Measurements from ENCODE around the gene FHIT. TPM values are rescaled to one million over a fixed set of nuclear protein-coding genes. Genes with fewer than 3 reads are reported as not detected.

The FHIT gene
- 109 and 115 TPM in 2 replicates for total RNA-seq (2013; cell fraction: nucleolus; rRNA removed)
- total RNA-seq (2014; rRNA removed) (5.7 and 6.8 TPM in 2 replicates), total RNA-seq (2014; rRNA removed; fragmentation: Illumina TruSeq; extraction: Trizol) (7.9 and 9.6 TPM in 2 replicates), total RNA-seq (2021) (10.3 and 11.0 TPM in 2 replicates), polyA plus RNA-seq (2011; rRNA removed) (8.6 and 8.7 TPM in 2 replicates), polyA plus RNA-seq (2014; fragmentation: Illumina TruSeq; extraction: Trizol) (9.1 and 10.4 TPM in 2 replicates), polyA plus RNA-seq (2014; fragmentation: Nextera tagmentation; extraction: Ambion mirVana) (1 to 10 TPM; 4.2 to 7.9 TPM), polyA plus RNA-seq (2014; rRNA removed) (4.8 and 10.3 TPM in 2 replicates), polyA plus RNA-seq (2016; fragmentation: Nextera tagmentation; extraction: Ambion mirVana) (10 to 100 TPM; 14.6 to 14.9 TPM), polyA minus RNA-seq (2011; rRNA and poly(A)+ RNA removed) (12.5 and 19.7 TPM in 2 replicates), Bru-seq, nascent RNA (percentile 62 among the genes with signal in this experiment), BruChase-seq, experiment 1, labeled RNA remaining after a 6-hour chase (percentile 74 among the genes with signal in this experiment), BruChase-seq, experiment 2, labeled RNA remaining after a 2-hour chase (percentile 76 among the genes with signal in this experiment)
- 5.9 TPM for polyA plus RNA-seq (2011; ENCODE audit: low read depth)
- polyA plus RNA-seq (2011; cell fraction: cytosol; rRNA removed), result 12.2 and 13.7 TPM in 2 replicates
- 15.3 and 21.1 TPM in 2 replicates for polyA plus RNA-seq (2011; cell fraction: nucleus; rRNA removed)
- 10.1 and 12.8 TPM in 2 replicates for polyA plus RNA-seq (2012)
- polyA minus RNA-seq (2011; cell fraction: cytosol; rRNA and poly(A)+ RNA removed), result 4.0 and 12.1 TPM in 2 replicates
- 53.4 and 85.3 TPM in 2 replicates for polyA minus RNA-seq (2011; cell fraction: nucleus; rRNA and poly(A)+ RNA removed)
- long read RNA-seq, experiment 1, partial matches to known transcripts, result 0 of 1 reads
- long read RNA-seq, experiment 1, other reads (novel, unspliced or antisense), result 1 of 1 reads
- long read RNA-seq, experiment 2, partial matches to known transcripts, result 8 of 28 reads
- long read RNA-seq, experiment 2, other reads (novel, unspliced or antisense), result 20 of 28 reads

DNA sequence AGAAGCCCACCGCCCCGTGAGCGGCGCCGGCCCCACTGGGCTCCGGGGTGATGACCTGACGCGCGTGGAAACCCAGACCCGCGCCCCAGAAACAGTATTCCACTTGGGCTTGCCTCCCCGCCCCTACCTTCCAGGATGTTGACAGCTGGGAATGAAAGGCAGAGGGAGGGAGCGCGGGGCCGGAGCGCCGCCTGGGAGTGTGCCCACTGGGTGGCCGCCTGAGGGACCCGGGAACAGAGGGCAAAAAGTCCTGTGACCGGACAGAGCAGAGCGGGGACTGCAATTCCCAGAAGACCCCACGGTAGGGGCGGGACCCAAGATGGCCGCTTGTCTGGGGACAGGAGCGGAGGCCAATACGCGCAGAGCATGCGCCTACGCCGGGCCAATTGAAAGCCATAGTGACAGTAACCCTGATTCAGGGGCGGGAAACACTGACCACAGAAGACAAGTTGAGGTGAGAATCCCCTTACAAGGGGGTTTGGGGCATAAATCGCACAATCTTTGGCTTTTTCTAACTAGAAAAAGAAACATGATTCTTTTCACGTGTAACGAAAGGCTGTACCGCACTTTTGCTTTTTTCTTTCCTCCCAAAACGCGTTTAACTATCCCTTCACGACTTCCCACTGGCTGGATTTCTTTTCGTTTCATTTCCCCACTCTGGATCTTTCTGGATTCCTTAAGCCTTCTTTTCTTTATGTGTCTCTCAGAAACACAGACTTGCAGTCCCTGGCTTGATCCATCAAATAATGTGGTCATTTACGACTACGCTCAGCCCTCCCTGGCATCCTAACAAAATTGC lies at the start of gene FHIT:
FHIT (minus strand) TSS at position 279 of the 799 bp plus-strand sequence.
- H4K20me1 ChIP-seq (ENCODE audit: control insufficient read depth, insufficient read depth), result no peaks in the 10 kb centered on the region
- CTCF ChIA-PET, result interaction anchor here (0.6 kb wide), 1 partner anchor 20 kb away, joined by 3 read pairs; no protein-coding TSS in a partner anchor
- RAD21 ChIA-PET (ENCODE audit: unreplicated experiment), result interaction anchor here (2.6 kb wide), 1 partner anchor 15 kb away, joined by 14 read pairs; no protein-coding TSS in a partner anchor
- no peaks in the 10 kb centered on the region for H3K27me3 ChIP-seq (replicated peaks in 1 of 2; ENCODE audit: control insufficient read depth in 2 of 2, insufficient read depth in 2 of 2, low read length in 1 of 2)
- intact Hi-C loops (cut with micrococcal nuclease; ENCODE audit: unreplicated experiment), result loop anchor here (1.0 to 10.0 kb wide), 3 partner anchors 107 to 597 kb away; no protein-coding TSS in a partner anchor
- H3K79me2 ChIP-seq (ENCODE audit: control insufficient read depth, insufficient read depth, low read length), result peaks cover 8% of the 10 kb centered on the region
- H2AFZ ChIP-seq (ENCODE audit: control insufficient read depth, low read depth, low read length), result peak within 1 kb of the TSS; percentile 95
- H3K4me2 ChIP-seq (ENCODE audit: control insufficient read depth, insufficient read depth), result peak within 1 kb of the TSS; percentile 96
- ATAC-seq, result peak; percentile 96
- H3K4me1 ChIP-seq (ENCODE audit: control insufficient read depth, insufficient read depth, low read length), result peaks cover 5% of the 10 kb centered on the region; the same call in 1 of the 2 replicates
- POLR2A ChIA-PET, result interaction anchor here (1.7 to 2.7 kb wide), 2 partner anchors 13 to 14 kb away, joined by 4 to 11 read pairs; no protein-coding TSS in a partner anchor
- no peaks in the 10 kb centered on the region for H3K9me3 ChIP-seq (replicated peaks; ENCODE audit: control insufficient read depth, insufficient read depth, low read length)
- 1% methylated on average over 41 of the region's 41 CpGs for WGBS (ENCODE audit: insufficient coverage, insufficient replicate concordance, low lambda C conversion rate, missing lambda C conversion rate)
- H3K9ac ChIP-seq (ENCODE audit: control insufficient read depth, insufficient read depth, low read length), result peak within 1 kb of the TSS; percentile 68
- no peaks in the 10 kb centered on the region for H3K36me3 ChIP-seq (ENCODE audit: control insufficient read depth in 2 of 2, insufficient read depth in 2 of 2, low read length in 1 of 2)
- SMC1A ChIA-PET (ENCODE audit: uncharacterized antibody, unreplicated experiment), result interaction anchor here (0.7 to 5.1 kb wide), 3 partner anchors 14 to 128 kb away, joined by 3 to 43 read pairs (median 5); no protein-coding TSS in a partner anchor
- TSS peak; percentile 92 for BruUV-seq (replicated peaks)
- H3K4me3 ChIP-seq, result peak within 1 kb of the TSS; percentile 76
- peak; percentile 89 for FAIRE-seq
- in situ Hi-C loops (cut with MboI), result no loop called here
- DNase-seq (ENCODE audit: low read depth, low spot score), result peak; percentile 87
- H3K27ac ChIP-seq (ENCODE audit: control insufficient read depth, insufficient read depth), result peak within 1 kb of the TSS; percentile 68
- no peak for TF ChIP-seq SMAD1 (IDR thresholded peaks at IDR 0.05; ENCODE audit: low read depth, partially characterized antibody)
- TF ChIP-seq CHD2 (IDR thresholded peaks at IDR 0.05; ENCODE audit: borderline replicate concordance, low read depth, low read length), result peak; percentile 94
- TF ChIP-seq ZNF207 (IDR thresholded peaks at IDR 0.05; ENCODE audit: borderline replicate concordance), result no peak
- TF ChIP-seq ZNF24 (IDR thresholded peaks at IDR 0.05), result no peak
- TF ChIP-seq IKZF1 (conservative IDR thresholded peaks at IDR 0.05), result peak; percentile 88
- no peak; the same call in 1 of the 2 replicates for TF ChIP-seq MXI1 (IDR thresholded peaks at IDR 0.05; ENCODE audit: low read depth, low read length)
- no peak for TF ChIP-seq RAD51 (IDR thresholded peaks at IDR 0.05)
- no peak for TF ChIP-seq PAX8 (IDR thresholded peaks at IDR 0.05)
- no peak for TF ChIP-seq PAX5 (IDR thresholded peaks at IDR 0.05; ENCODE audit: borderline replicate concordance, low read depth, low read length)
- no peak for TF ChIP-seq NRF1 (conservative IDR thresholded peaks at IDR 0.05; ENCODE audit: low read depth, low read length)
- TF ChIP-seq ATF7 (IDR thresholded peaks at IDR 0.05; ENCODE audit: low read depth), result peak; percentile 56; the same call in 1 of the 2 replicates
- TF ChIP-seq, protein P1, sequence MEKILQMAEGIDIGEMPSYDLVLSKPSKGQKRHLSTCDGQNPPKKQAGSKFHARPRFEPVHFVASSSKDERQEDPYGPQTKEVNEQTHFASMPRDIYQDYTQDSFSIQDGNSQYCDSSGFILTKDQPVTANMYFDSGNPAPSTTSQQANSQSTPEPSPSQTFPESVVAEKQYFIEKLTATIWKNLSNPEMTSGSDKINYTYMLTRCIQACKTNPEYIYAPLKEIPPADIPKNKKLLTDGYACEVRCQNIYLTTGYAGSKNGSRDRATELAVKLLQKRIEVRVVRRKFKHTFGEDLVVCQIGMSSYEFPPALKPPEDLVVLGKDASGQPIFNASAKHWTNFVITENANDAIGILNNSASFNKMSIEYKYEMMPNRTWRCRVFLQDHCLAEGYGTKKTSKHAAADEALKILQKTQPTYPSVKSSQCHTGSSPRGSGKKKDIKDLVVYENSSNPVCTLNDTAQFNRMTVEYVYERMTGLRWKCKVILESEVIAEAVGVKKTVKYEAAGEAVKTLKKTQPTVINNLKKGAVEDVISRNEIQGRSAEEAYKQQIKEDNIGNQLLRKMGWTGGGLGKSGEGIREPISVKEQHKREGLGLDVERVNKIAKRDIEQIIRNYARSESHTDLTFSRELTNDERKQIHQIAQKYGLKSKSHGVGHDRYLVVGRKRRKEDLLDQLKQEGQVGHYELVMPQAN (conservative IDR thresholded peaks at IDR 0.05), result 0 out of 2 replicates have a peak, but pooled peaks have one; percentile 55
- TF ChIP-seq KLF5 (IDR thresholded peaks at IDR 0.05; ENCODE audit: partially characterized antibody), result no peak
- no peak for TF ChIP-seq RFX5 (IDR thresholded peaks at IDR 0.05; ENCODE audit: low read depth, low read length)
- TF ChIP-seq CBFB (IDR thresholded peaks at IDR 0.05; ENCODE audit: low read depth), result peak; percentile 87; the same call in 1 of the 2 replicates
- TF ChIP-seq YY1 (IDR thresholded peaks at IDR 0.05; ENCODE audit: low read depth, low read length), result peak; percentile 100
- peak; percentile 85 for TF ChIP-seq SIX5 (IDR thresholded peaks at IDR 0.05; ENCODE audit: low read depth, low read length, severe bottlenecking)
- no peak for TF ChIP-seq ZNF217 (IDR thresholded peaks at IDR 0.05)
- TF ChIP-seq SUZ12 (IDR thresholded peaks at IDR 0.05; ENCODE audit: unreplicated experiment), result no peak
